ENCODE data around the gene PAQR3. TPM values are rescaled to one million over a fixed set of nuclear protein-coding genes. Genes with fewer than 3 reads are reported as not detected.
"Not testable (repeated sequence)": the region's sequence is repeated elsewhere in the genome, so short reads cannot be mapped to it uniquely, and the experiment has no call there.

Gene PAQR3
- total RNA-seq, 2 experiments from 2014 or later = 13.0 to 15.2 TPM

GRCh38 chr4:78936989-78937388 lies 2.2 kb downstream of the PAQR3 start:
- ChIA-PET POLR2A (no interaction called here), CTCF (no interaction called here)

GRCh38 chr4:78930016-78930629 lies 9.1 kb downstream of the PAQR3 start:
- ChIA-PET POLR2A (no interaction called here), CTCF (no interaction called here)

GRCh38 chr4:78928835-78929234 lies 10.4 kb downstream of the PAQR3 start:
- ChIA-PET CTCF (no interaction called here), POLR2A (no interaction called here)

GRCh38 chr4:78926826-78927225 lies 12.4 kb downstream of the PAQR3 start:
- ChIA-PET POLR2A (no interaction called here), CTCF (interaction anchor here (1.1 kb wide), 1 partner anchor 12 kb away, joined by 3 read pairs; the partner anchor contains the start of gene PAQR3)

GRCh38 chr4:78923464-78924312 lies 15.6 kb downstream of the PAQR3 start:
- CTCF ChIA-PET = no interaction called here
- POLR2A ChIA-PET = no interaction called here

- POLR2A ChIA-PET = no interaction called here
- CTCF ChIA-PET = no interaction called here
Measured at GRCh38 chr4:78922207-78922606, 17.0 kb downstream of the PAQR3 start.

- ChIA-PET POLR2A (no interaction called here), CTCF (no interaction called here)
Measured at GRCh38 chr4:78910612-78911011, 28.6 kb downstream of the PAQR3 start.

GRCh38 chr4:78908974-78909373 lies 30.3 kb downstream of the PAQR3 start:
- POLR2A ChIA-PET = not testable (repeated sequence)
- CTCF ChIA-PET = interaction anchor here (0.5 kb wide), 1 partner anchor 233 kb away, joined by 3 read pairs; no protein-coding TSS in a partner anchor

- ChIA-PET CTCF (no interaction called here), POLR2A (no interaction called here)
Measured at GRCh38 chr4:78907638-78908037, 31.6 kb downstream of the PAQR3 start.

GRCh38 chr4:78904143-78904542 lies 35.1 kb downstream of the PAQR3 start:
- ChIA-PET CTCF (no interaction called here), POLR2A (no interaction called here)

- POLR2A ChIA-PET = no interaction called here
- CTCF ChIA-PET = no interaction called here
Measured at GRCh38 chr4:78902298-78902697, 36.9 kb downstream of the PAQR3 start.

GRCh38 chr4:78901882-78902281 lies 37.4 kb downstream of the PAQR3 start:
- ChIA-PET CTCF (no interaction called here), POLR2A (no interaction called here)

- POLR2A ChIA-PET = no interaction called here
- CTCF ChIA-PET = no interaction called here
Measured at GRCh38 chr4:78899302-78899701, 39.9 kb downstream of the PAQR3 start.

- CTCF ChIA-PET = no interaction called here
Measured at GRCh38 chr4:78889955-78890354, 49.3 kb downstream of the PAQR3 start.

GRCh38 chr4:78885598-78885997 lies 53.6 kb downstream of the PAQR3 start:
- ChIA-PET CTCF (no interaction called here), POLR2A (no interaction called here)

More at GRCh38 chr4:78889955-78890354, 49.3 kb downstream of the PAQR3 start:
- POLR2A ChIA-PET = no interaction called here

- ChIA-PET CTCF (no interaction called here), POLR2A (no interaction called here)
Measured at GRCh38 chr4:78880874-78881492, 58.3 kb downstream of the PAQR3 start.

- CTCF ChIA-PET = no interaction called here
- POLR2A ChIA-PET = no interaction called here
Measured at GRCh38 chr4:78878031-78878430, 61.2 kb downstream of the PAQR3 start.

GRCh38 chr4:78876568-78877320 lies 62.5 kb downstream of the PAQR3 start:
- ChIA-PET CTCF (no interaction called here), POLR2A (no interaction called here)

- POLR2A ChIA-PET = no interaction called here
- CTCF ChIA-PET = no interaction called here
Measured at GRCh38 chr4:78870056-78870455, 69.2 kb downstream of the PAQR3 start.

GRCh38 chr4:78868712-78869111 lies 70.5 kb downstream of the PAQR3 start:
- CTCF ChIA-PET = not testable (repeated sequence)

GRCh38 chr4:78865451-78865850 lies 73.8 kb downstream of the PAQR3 start:
- ChIA-PET POLR2A (no interaction called here), CTCF (no interaction called here)

More at GRCh38 chr4:78868712-78869111, 70.5 kb downstream of the PAQR3 start:
- POLR2A ChIA-PET = not testable (repeated sequence)
